GM21515 (cell line): ENCODE data around the gene OSTF1.

Experiments
- ATAC-seq: cut with Tn5 transposase; IDR thresholded peaks from one replicate; pipeline ENCODE4 v1.9.1; 2021; ENCODE audit not compliant: unreplicated experiment

Gene OSTF1, protein sequence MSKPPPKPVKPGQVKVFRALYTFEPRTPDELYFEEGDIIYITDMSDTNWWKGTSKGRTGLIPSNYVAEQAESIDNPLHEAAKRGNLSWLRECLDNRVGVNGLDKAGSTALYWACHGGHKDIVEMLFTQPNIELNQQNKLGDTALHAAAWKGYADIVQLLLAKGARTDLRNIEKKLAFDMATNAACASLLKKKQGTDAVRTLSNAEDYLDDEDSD

GRCh38 chr9:75087824-75088645 lies at the start of gene OSTF1, which contains the start of gene NMRK1:
OSTF1 (plus strand) TSS chr9:75088514; CDS start chr9:75088693, 179 bp downstream.
NMRK1 (minus strand) TSS chr9:75088155; CDS start chr9:75083115, 5,040 bp downstream.
- ATAC-seq: peak; percentile 89

DNA sequence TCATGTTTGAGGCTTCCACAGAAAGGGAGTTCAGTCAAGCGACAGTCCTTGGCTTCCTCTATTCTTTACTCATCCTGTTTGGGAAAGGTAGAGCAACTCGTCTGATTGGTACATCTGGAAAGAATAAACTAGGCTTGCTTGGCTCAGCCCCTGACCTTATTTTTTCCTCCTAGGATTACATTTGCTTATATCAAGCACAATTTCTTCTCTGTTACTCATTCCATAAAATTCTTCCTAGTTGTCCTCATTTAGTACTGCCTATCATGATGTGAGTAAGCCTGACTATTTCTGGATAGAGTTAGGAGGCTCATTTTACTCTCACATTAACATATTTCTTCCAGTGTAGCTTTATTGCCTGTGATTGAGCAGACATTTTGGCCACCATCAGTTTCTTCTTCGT lies 49.3 kb upstream of the OSTF1 start:
- ATAC-seq: no peak

DNA sequence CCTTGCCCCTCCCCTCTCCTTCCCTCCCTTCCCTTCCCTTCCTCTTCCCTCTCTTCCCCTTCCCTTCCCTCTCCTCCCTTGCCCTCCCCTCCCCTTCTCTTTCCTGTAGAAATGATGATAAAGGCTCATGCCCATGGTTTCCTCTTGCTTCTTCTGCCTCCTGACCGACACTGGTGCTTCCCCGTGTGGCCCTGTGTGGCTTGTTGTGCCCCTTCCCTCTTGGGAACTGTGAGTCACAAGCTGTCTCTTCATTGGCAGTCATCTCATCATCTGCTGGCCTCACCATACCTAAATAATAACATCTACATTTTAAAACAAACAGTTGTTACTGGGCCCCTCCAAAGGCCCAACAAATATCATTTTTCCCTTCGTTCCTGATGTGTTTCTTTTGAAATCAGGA lies 48.5 kb upstream of the OSTF1 start:
- no peak for ATAC-seq

DNA sequence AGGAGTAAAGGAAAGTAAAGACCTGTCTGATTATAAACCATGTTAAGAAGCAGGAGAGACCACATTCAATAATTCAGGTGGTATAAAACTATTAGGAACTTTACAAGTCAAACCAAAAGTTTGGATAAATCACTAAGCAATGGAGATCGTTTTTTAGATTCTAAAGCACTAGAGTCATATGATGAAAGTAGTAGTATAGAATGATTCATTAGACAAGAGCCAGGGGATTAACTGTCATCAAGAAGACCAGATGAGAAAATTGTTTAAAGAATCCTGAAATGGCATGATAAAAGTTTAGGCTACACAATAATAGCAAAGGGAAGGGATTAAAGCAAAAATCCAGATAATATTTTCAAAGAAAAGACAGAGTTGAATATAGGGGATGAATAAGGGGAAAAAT lies 47.3 kb upstream of the OSTF1 start:
- ATAC-seq: no peak

DNA sequence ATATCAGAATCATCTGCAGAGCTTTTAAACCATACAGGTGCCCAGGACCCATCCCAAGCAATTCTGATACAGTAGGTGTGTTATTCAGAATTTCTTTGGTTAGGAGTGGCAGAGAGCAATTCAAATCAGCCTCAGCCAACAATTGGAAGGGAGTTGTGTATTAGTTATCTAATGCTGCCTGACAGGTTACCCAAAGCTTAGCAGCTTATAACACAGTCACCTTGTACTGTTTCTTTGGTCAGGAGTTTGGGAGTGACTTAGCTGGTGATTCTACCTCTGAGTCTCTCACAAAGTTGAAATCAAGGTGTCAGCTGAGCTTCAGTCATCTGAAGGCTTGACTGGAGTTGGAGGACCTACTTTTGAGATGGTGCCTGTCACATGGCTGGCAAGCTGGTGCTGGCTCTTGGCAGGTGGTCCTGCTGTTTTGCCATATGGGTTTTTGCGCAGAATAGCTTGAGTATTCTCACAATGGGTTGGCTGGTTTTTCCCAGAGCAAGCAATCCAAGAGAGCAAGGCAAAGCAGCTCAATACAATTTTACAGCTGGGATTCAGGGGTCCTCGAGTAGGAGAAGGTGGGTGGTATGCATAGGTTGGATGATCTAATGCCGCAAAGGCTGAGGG lies 41.5 kb upstream of the OSTF1 start:
- ATAC-seq: no peak

DNA sequence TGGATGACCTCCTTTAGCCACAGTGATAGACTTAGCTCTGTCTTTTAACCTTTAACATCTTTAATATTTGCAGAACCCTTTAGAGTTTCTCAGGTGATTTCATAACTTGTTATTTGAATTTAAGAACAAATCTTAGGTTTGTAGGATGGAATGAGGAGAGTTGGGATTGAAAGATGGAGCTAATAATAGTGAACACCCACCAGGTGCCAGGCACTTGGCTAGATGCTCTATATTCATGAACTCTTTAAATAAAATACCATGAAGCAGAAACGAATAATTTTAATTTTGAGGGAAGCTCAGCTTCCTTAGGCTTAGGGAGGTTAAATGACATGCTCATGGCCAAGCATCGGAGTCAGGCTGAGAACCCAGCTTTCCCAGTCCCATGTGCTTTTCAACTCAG lies 40.8 kb upstream of the OSTF1 start:
- ATAC-seq: no peak

GRCh38 chr9:75051285-75051684 lies 37.0 kb upstream of the OSTF1 start:
- no peak for ATAC-seq

DNA sequence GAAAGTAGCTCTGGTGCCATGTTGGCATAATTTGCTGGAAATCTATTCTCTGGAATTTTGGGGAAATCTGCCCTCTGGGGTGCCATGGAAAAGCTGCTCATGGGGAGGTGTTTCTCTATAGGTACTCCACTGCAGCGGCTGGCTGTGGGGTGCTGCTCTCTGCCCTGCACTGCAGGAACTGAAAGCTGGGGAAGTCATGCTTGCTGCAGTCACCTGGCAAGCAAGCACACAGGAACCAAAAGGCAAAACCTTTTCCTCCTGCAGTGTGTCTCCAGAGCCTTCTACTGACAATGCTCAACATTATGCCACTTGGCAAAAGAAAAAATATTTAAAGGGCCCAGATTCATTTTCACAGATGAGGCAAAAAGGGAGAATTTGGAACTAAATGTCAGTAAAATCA lies 34.4 kb upstream of the OSTF1 start:
- ATAC-seq: peak; percentile 91

DNA sequence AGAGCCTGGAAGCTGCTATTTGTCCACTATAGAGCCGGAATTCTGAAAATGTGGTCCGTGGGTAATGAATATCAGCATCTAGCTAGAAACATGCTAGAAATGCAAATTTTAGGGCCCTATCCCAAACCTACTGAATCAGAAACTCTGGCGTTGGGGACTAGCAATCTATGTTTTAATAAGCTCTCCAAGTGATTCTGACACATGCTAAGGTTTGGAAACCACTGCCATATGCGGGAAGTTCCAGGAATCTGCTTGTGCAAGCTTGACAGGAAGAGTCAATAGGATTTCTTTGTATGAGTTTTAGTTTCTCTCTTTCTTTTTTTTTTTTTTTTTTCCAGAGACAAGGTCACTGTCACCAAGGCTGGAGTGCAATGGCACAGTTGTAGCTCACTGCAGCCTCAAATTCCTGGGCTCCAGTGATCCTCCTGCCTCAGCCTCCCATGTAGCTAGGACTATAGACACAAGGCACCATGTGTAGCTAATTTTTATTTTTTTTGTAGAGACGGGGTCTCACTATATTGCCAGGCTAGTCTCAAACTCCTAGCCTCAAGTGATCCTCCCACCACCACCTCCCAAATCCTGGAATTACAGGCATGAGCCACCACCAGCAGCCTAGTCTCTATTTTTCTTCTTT lies 33.8 kb upstream of the OSTF1 start:
- ATAC-seq: no peak

DNA sequence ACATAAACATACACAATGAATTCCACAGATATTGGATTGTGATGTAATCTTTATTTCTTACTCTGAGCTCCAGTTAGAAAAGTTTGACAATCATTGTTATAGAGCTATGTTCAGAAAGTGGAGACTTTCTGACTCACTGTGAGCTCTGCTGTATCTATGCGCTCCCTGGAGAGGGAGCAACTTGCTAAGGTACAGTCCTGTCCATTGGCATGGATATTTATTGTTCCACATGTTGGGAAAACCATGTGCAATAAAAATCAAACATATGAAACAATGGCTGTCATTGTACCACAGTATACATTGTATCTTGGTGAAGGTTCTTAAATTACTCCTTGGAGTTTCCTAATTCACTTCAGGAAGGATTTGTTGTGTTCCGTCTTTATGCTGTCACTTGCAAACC lies 27.1 kb upstream of the OSTF1 start:
- no peak for ATAC-seq

GRCh38 chr9:75063556-75064305 lies 24.6 kb upstream of the OSTF1 start:
- no peak for ATAC-seq

GRCh38 chr9:75064307-75065025 lies 23.8 kb upstream of the OSTF1 start:
- ATAC-seq: no peak

- no peak for ATAC-seq
These were observed 22.8 kb upstream of the OSTF1 start for GRCh38 chr9:75065510-75065909.

- no peak for ATAC-seq
These were observed 20.4 kb upstream of the OSTF1 start for GRCh38 chr9:75067894-75068293.

DNA sequence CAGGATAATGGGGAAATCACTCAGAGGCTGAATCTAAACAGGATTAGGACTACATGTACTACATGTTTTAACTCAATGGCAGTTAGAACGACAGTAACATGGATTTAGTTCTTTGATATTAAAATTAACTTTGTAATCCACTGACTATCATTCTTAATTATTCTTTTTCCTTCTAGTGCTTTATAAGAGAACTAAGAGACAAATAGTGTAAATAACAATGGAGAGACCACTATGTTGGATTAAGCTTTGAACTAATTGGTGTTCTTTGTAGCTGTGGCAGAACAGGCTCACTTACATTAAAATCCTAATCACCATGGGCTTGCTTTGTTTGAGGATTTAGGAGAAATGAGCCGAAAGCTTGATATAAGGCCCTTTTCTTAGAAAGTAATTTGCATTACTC lies 19.1 kb upstream of the OSTF1 start:
- no peak for ATAC-seq

DNA sequence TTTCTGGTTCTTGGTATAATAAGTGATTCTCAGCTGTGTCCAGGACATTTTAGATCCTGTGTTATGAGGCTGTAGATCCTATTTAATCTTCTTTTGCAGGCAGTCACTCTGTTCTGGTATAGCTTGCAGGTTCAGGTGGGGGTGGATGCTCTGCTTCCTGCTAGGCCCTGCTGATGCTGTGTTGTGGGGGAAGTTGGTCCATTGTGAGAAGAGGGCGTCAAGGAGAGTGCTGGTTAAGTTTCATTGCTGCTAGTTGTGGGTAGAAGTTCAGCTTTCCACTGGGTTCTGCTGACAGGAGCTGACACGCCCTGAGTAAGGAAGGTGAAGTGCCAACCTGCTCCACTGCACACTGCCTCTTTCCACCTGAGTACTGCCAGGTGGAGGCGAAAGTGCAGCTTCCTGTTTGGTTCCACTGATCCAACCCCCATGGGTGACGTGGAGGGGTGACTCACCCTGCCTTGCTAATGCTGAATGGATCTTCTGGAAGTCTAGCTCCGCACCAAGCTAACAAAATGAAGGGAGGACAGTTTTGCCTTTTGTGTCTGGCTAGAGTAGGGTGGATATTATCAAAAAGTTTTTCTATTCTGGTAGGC lies 16.7 kb upstream of the OSTF1 start:
- ATAC-seq: peak; percentile 74

DNA sequence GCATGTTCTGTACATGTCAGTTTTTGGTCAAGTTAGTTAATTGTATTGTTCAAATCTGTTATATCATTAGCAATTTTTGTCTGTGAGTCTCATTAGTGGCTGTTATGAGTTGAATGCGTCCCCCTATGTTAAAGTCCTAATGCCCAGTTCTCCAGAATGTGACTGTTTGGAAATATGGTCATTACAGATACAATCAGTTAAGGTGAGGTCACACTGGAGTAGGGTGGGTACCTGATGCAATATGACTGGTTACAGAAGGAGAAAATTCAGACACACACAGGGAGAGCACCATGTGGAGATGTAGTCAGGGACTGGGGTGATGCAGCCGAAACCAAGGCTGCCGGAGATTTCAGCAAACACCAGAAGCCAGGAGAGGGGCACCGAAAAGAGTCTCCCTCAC lies 15.4 kb upstream of the OSTF1 start:
- no peak for ATAC-seq

- no peak for ATAC-seq
These were observed 6.7 kb upstream of the OSTF1 start for GRCh38 chr9:75081632-75082031.

DNA sequence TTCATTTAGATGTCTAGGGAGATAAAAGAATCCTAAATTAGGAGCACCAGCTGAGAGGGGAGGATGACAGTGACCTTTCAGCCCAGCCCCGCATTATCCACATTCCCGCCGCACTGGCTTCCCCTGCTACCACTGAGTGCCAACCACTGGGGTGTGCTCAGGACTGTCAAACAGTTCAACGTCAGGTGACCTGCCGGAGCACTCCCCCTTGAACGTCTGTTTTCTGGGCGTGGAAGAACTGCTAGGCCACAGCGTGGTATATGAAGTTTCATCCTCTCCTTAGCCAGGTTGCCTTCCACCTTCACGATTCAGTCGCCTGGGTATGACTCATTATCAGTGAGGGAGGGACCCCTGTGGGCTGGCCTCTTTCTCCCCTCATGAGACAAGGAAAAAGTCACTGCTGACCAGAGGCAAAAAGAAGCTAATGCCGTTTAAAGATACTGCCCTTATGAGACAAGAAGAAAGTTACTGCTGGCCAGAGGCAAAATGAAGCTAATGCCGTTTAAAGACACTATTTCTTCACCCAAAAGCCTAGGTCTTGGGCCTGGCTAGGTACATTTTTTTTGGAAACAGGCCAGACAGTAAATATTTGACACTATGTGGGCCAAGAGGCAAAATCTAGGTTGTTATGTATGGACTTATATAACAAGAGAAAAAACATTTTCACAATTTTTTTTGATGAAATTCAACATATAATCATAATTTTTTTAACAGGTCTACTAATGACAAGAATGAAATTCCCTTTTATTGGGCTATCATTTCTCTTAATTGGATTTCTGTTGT lies 4.9 kb upstream of the OSTF1 start:
- ATAC-seq: no peak
